ENCODE measurements around the gene ASPG.

The ASPG gene

GRCh38 chr14:104134061-104134965 is 48.8 kb downstream of the ASPG start:
- Histone ChIP-seq H3K36me3 (ENCODE audit: insufficient read depth, low read length) (no peaks in the 10 kb centered on the region), H3K4me3 (ENCODE audit: low read depth, low read length) (no peak overlapping the region), H3K27ac (ENCODE audit: low read depth, low read length) (no peak overlapping the region), H3K4me1 (ENCODE audit: control insufficient read depth, insufficient read depth, low read length, unreplicated experiment) (no peaks in the 10 kb centered on the region), H3K27me3 (ENCODE audit: insufficient read depth, low read length) (peaks cover 79% of the 10 kb centered on the region), H3K79me2 (ENCODE audit: control insufficient read depth, insufficient read depth, low read length, unreplicated experiment) (no peaks in the 10 kb centered on the region), H2AFZ (ENCODE audit: low read length, unreplicated experiment) (no peak overlapping the region)

- Histone ChIP-seq H3K4me3 (ENCODE audit: low read depth, low read length) (no peak overlapping the region), H2AFZ (ENCODE audit: low read length, unreplicated experiment) (no peak overlapping the region), H3K4me1 (ENCODE audit: control insufficient read depth, insufficient read depth, low read length, unreplicated experiment) (no peaks in the 10 kb centered on the region), H3K27me3 (ENCODE audit: insufficient read depth, low read length) (peaks cover 83% of the 10 kb centered on the region), H3K79me2 (ENCODE audit: control insufficient read depth, insufficient read depth, low read length, unreplicated experiment) (no peaks in the 10 kb centered on the region), H3K27ac (ENCODE audit: low read depth, low read length) (no peak overlapping the region), H3K36me3 (ENCODE audit: insufficient read depth, low read length) (no peaks in the 10 kb centered on the region)
Observed at GRCh38 chr14:104135121-104135903, 49.8 kb downstream of the ASPG start.

GRCh38 chr14:104135904-104136471 is 50.5 kb downstream of the ASPG start:
- H3K36me3 ChIP-seq (ENCODE audit: insufficient read depth, low read length) = no peaks in the 10 kb centered on the region
- no peaks in the 10 kb centered on the region for H3K79me2 ChIP-seq (ENCODE audit: control insufficient read depth, insufficient read depth, low read length, unreplicated experiment)
- H3K27me3 ChIP-seq (ENCODE audit: insufficient read depth, low read length) = peaks cover 86% of the 10 kb centered on the region
- H3K27ac ChIP-seq (ENCODE audit: low read depth, low read length) = no peak overlapping the region
- H3K4me1 ChIP-seq (ENCODE audit: control insufficient read depth, insufficient read depth, low read length, unreplicated experiment) = no peaks in the 10 kb centered on the region
- H2AFZ ChIP-seq (ENCODE audit: low read length, unreplicated experiment) = no peak overlapping the region
- no peak overlapping the region for H3K4me3 ChIP-seq (ENCODE audit: low read depth, low read length)

GRCh38 chr14:104136472-104137296 is 51.2 kb downstream of the ASPG start:
- Histone ChIP-seq H3K27ac (ENCODE audit: low read depth, low read length) (no peak overlapping the region), H3K36me3 (ENCODE audit: insufficient read depth, low read length) (no peaks in the 10 kb centered on the region), H3K27me3 (ENCODE audit: insufficient read depth, low read length) (peaks cover 81% of the 10 kb centered on the region), H3K79me2 (ENCODE audit: control insufficient read depth, insufficient read depth, low read length, unreplicated experiment) (no peaks in the 10 kb centered on the region), H2AFZ (ENCODE audit: low read length, unreplicated experiment) (no peak overlapping the region), H3K4me3 (ENCODE audit: low read depth, low read length) (no peak overlapping the region), H3K4me1 (ENCODE audit: control insufficient read depth, insufficient read depth, low read length, unreplicated experiment) (no peaks in the 10 kb centered on the region)

- Histone ChIP-seq H3K27me3 (ENCODE audit: insufficient read depth, low read length) (peaks cover 75% of the 10 kb centered on the region), H3K27ac (ENCODE audit: low read depth, low read length) (no peak overlapping the region), H2AFZ (ENCODE audit: low read length, unreplicated experiment) (peak overlapping the region; percentile 75), H3K4me3 (ENCODE audit: low read depth, low read length) (peak overlapping the region; percentile 69), H3K36me3 (ENCODE audit: insufficient read depth, low read length) (no peaks in the 10 kb centered on the region), H3K4me1 (ENCODE audit: control insufficient read depth, insufficient read depth, low read length, unreplicated experiment) (no peaks in the 10 kb centered on the region), H3K79me2 (ENCODE audit: control insufficient read depth, insufficient read depth, low read length, unreplicated experiment) (no peaks in the 10 kb centered on the region)
Observed at GRCh38 chr14:104137297-104138097, 52.0 kb downstream of the ASPG start.

GRCh38 chr14:104138098-104138717 is 52.7 kb downstream of the ASPG start, which contains the start of gene KIF26A:
Gene KIF26A (plus strand): TSS chr14:104138587. CDS start chr14:104138723, 136 bp downstream.
- Histone ChIP-seq H3K27ac (ENCODE audit: low read depth, low read length) (no peak within 1 kb of the TSS), H3K27me3 (ENCODE audit: insufficient read depth, low read length) (peaks cover 72% of the 10 kb centered on the region), H3K4me1 (ENCODE audit: control insufficient read depth, insufficient read depth, low read length, unreplicated experiment) (no peaks in the 10 kb centered on the region), H2AFZ (ENCODE audit: low read length, unreplicated experiment) (peak within 1 kb of the TSS; percentile 75), H3K79me2 (ENCODE audit: control insufficient read depth, insufficient read depth, low read length, unreplicated experiment) (no peaks in the 10 kb centered on the region), H3K4me3 (ENCODE audit: low read depth, low read length) (peak within 1 kb of the TSS; percentile 69), H3K36me3 (ENCODE audit: insufficient read depth, low read length) (no peaks in the 10 kb centered on the region)

- peak overlapping the region; percentile 69 for H3K4me3 ChIP-seq (ENCODE audit: low read depth, low read length)
- H3K27me3 ChIP-seq (ENCODE audit: insufficient read depth, low read length) = peaks cover 69% of the 10 kb centered on the region
- H3K36me3 ChIP-seq (ENCODE audit: insufficient read depth, low read length) = no peaks in the 10 kb centered on the region
- H3K27ac ChIP-seq (ENCODE audit: low read depth, low read length) = no peak overlapping the region
- H3K4me1 ChIP-seq (ENCODE audit: control insufficient read depth, insufficient read depth, low read length, unreplicated experiment) = no peaks in the 10 kb centered on the region
- no peaks in the 10 kb centered on the region for H3K79me2 ChIP-seq (ENCODE audit: control insufficient read depth, insufficient read depth, low read length, unreplicated experiment)
- no peak overlapping the region for H2AFZ ChIP-seq (ENCODE audit: low read length, unreplicated experiment)
Observed at GRCh38 chr14:104138718-104139459, 53.4 kb downstream of the ASPG start.

- Histone ChIP-seq H3K79me2 (ENCODE audit: control insufficient read depth, insufficient read depth, low read length, unreplicated experiment) (no peaks in the 10 kb centered on the region), H3K36me3 (ENCODE audit: insufficient read depth, low read length) (no peaks in the 10 kb centered on the region), H3K4me1 (ENCODE audit: control insufficient read depth, insufficient read depth, low read length, unreplicated experiment) (no peaks in the 10 kb centered on the region), H3K27me3 (ENCODE audit: insufficient read depth, low read length) (peaks cover 66% of the 10 kb centered on the region), H3K27ac (ENCODE audit: low read depth, low read length) (no peak overlapping the region), H3K4me3 (ENCODE audit: low read depth, low read length) (no peak overlapping the region), H2AFZ (ENCODE audit: low read length, unreplicated experiment) (no peak overlapping the region)
Observed at GRCh38 chr14:104139460-104140212, 54.1 kb downstream of the ASPG start.

All from ACC112 (cell line).